HepG2 (cell line): ENCODE results near the gene KRTAP10-5. TPM values are rescaled to one million over a fixed set of nuclear protein-coding genes. Genes with fewer than 3 reads are reported as not detected.
A peak's percentile ranks its signal among the peaks of the same experiment; 100 is the strongest.

Experiments
- ATAC-seq: fragments of 200-7000 bp; cut with Tn5 transposase; 3 replicates; pipeline ENCODE4 v1.9.1; 2020; ENCODE audit warnings: mild to moderate bottlenecking, moderate library complexity
- BruUV-seq: library from RNA; stranded (reverse); fragments of 400-500 nt; replicated peaks from 2 replicates; lab custom pipeline; 2021; lab: Mats Ljungman, UMichigan
- CTCF ChIA-PET: fragments of 300-600 bp; formaldehyde crosslinking; extraction: SDS; loops from one replicate; lab custom pipeline; 2021; ENCODE audit warnings: low total read pairs, inconsistent platforms, low intra/inter-chr PET ratio; lab: Yijun Ruan, JAX
- POLR2A ChIA-PET: fragments of 350-600 bp; sonication (Branson Sonifier 250); formaldehyde crosslinking; loops from one replicate; lab custom pipeline; 2020; ENCODE audit warnings: antibody characterized with exemption, inconsistent platforms; lab: Yijun Ruan, JAX
- DNase-seq: peaks from one replicate; pipeline ENCODE4 v3.0.0-alpha.2; 2015; ENCODE audit warnings: low spot score
- FAIRE-seq: peaks from 3 replicates; lab custom pipeline; 2011; peaks lifted over from hg19 to GRCh38; lab: Jason Lieb, UNC
- H2AFZ ChIP-seq: one replicate; pipeline ENCODE4 v1.6.1; 2011; ENCODE audit warnings: low read length, inconsistent platforms
- H3K27ac ChIP-seq: fragments of 300-600 bp; 3 replicates; pipeline ENCODE4 v1.8.0; 2011; ENCODE audit warnings: mixed run types, mild to moderate bottlenecking, mixed read lengths, low read length, inconsistent platforms; ENCODE audit not compliant: insufficient read depth; ENCODE audit errors: extremely low read length
- H3K27me3 ChIP-seq, 2 experiments: fragments of 200-600 bp in 1 of 2; 2 replicates in 1 of 2; 3 replicates in 1 of 2; pipeline versions ENCODE4 v1.6.0 to v1.8.0; 2011; ENCODE audit warnings: low read length in 2 of 2, mild to moderate bottlenecking in 2 of 2, moderate library complexity in 2 of 2, inconsistent platforms in 1 of 2; ENCODE audit not compliant: insufficient read depth in 2 of 2, control insufficient read depth in 1 of 2
- H3K36me3 ChIP-seq, 2 experiments: fragments of 200-600 bp in 1 of 2; replicated peaks in 1 of 2; 2 replicates in 1 of 2; 3 replicates in 1 of 2; pipeline versions ENCODE4 v1.5.1 to v1.8.0; 2011; ENCODE audit warnings: low read length in 2 of 2, inconsistent platforms in 1 of 2; ENCODE audit not compliant: insufficient read depth in 2 of 2, control insufficient read depth in 1 of 2
- H3K4me1 ChIP-seq: 2 replicates; pipeline ENCODE4 v1.5.1; 2012; ENCODE audit warnings: low read length, inconsistent platforms; ENCODE audit not compliant: insufficient read depth
- H3K4me2 ChIP-seq: 2 replicates; pipeline ENCODE4 v1.6.0; 2011; ENCODE audit warnings: low read depth, low read length, inconsistent platforms
- H3K4me3 ChIP-seq, 3 experiments: fragments of 200-600 bp in 1 of 3; sonication (generic), shearing (Covaris generic) in 1 of 3; replicated peaks in 1 of 3; 2 replicates each; pipeline ENCODE4 v1.5.1; 2011 to 2016; ENCODE audit warnings: low read length in 3 of 3, inconsistent platforms in 2 of 3, low read depth in 2 of 3, mild to moderate bottlenecking in 2 of 3, control low read depth in 1 of 3, mixed read lengths in 1 of 3; ENCODE audit not compliant: insufficient read depth in 1 of 3
- H3K79me2 ChIP-seq: one replicate; pipeline ENCODE4 v1.6.1; 2011; ENCODE audit warnings: low read length, inconsistent platforms; ENCODE audit not compliant: insufficient read depth
- H3K9ac ChIP-seq: 2 replicates; pipeline ENCODE4 v1.6.0; 2011; ENCODE audit warnings: mild to moderate bottlenecking, low read depth, low read length, inconsistent platforms; ENCODE audit not compliant: insufficient read depth
- H3K9me3 ChIP-seq: 2 replicates; pipeline ENCODE4 v1.5.1; 2012; ENCODE audit warnings: mild to moderate bottlenecking, low read length
- H4K20me1 ChIP-seq: 2 replicates; pipeline ENCODE4 v1.6.0; 2011; ENCODE audit warnings: inconsistent platforms, mild to moderate bottlenecking, low read length, moderate library complexity; ENCODE audit not compliant: insufficient read depth
- FOSL2 ChIP-seq: sonication (generic); formaldehyde crosslinking; IDR thresholded peaks from 2 replicates; pipeline ENCODE4 v1.4.0; 2020; ENCODE audit warnings: missing genetic modification reagents
- HOXA3 ChIP-seq: sonication (generic); formaldehyde crosslinking; IDR thresholded peaks from 2 replicates; pipeline ENCODE4 v1.5.0; 2020; ENCODE audit warnings: missing genetic modification reagents
- RXRA ChIP-seq: sonication (generic); formaldehyde crosslinking; IDR thresholded peaks from 2 replicates; pipeline ENCODE4 v1.5.1; 2020; ENCODE audit warnings: missing genetic modification reagents
- TEAD3 ChIP-seq: optimal IDR thresholded peaks from 2 replicates; pipeline ENCODE3; 2016; ENCODE audit warnings: borderline replicate concordance
- ZFP62 ChIP-seq: sonication (generic); formaldehyde crosslinking; IDR thresholded peaks from 2 replicates; pipeline ENCODE4 v1.4.0; 2020; ENCODE audit warnings: missing genetic modification reagents
- ZNF253 ChIP-seq: sonication (generic); formaldehyde crosslinking; IDR thresholded peaks from 2 replicates; pipeline ENCODE4 v1.8.0; 2022; ENCODE audit warnings: mild to moderate bottlenecking, missing genetic modification reagents, borderline replicate concordance
- ZNF383 ChIP-seq: sonication (generic); formaldehyde crosslinking; IDR thresholded peaks from 2 replicates; pipeline ENCODE4 v1.4.0; 2020; ENCODE audit warnings: missing genetic modification reagents, mild to moderate bottlenecking, borderline replicate concordance
- WGBS: methylation state at CpG from one replicate; pipeline ENCODE4 v1.1.6; 2017; ENCODE audit warnings: low lambda C conversion rate; 5-methylcytosine and 5-hydroxymethylcytosine counted together
- in situ Hi-C: cut with HindIII; loops from 2 replicates; pipeline ENCODE4 v1.10.0; 2017; ENCODE audit warnings: low pct_unique_long_range_greater_than_20kb; ENCODE audit not compliant: extremely low pct_ligation_motif_present
- intact Hi-C: fragments of 100-400 bp; cut with micrococcal nuclease; formaldehyde crosslinking; loops from one replicate; pipeline ENCODE4 v1.10.0; 2022; ENCODE audit not compliant: unreplicated experiment
- polyA plus RNA-seq, 8 experiments: library from polyadenylated mRNA; depleted of rRNA in 3 of 8; stranded (reverse) in 7 of 8; unstranded in 1 of 8; fragments of >200 nt; fragmentation: Illumina TruSeq in 4 of 8; extraction: Trizol in 4 of 8; gene quantifications; 2 replicates each; pipeline versions ENCODE4 v1.2.1 to v1.2.3, GENCODE V29; 2011 to 2016; ENCODE audit warnings: low read depth in 4 of 8, missing spikeins in 1 of 8, mixed read lengths in 1 of 8; ENCODE audit not compliant: insufficient read depth in 1 of 8
- total RNA-seq, 5 experiments: library from RNA; depleted of rRNA; stranded (reverse); fragments of >200 nt; fragmentation: Illumina TruSeq; extraction: Trizol; gene quantifications; 2 replicates each; pipeline ENCODE4 v1.2.3, GENCODE V29; 2016; ENCODE audit warnings: low read depth in 1 of 5

The KRTAP10-5 gene
- total and polyA plus RNA-seq, 2 of the 13 experiments (the other 11 are each of a cell fraction or from before 2014, with no cell fraction given) = not detected

DNA sequence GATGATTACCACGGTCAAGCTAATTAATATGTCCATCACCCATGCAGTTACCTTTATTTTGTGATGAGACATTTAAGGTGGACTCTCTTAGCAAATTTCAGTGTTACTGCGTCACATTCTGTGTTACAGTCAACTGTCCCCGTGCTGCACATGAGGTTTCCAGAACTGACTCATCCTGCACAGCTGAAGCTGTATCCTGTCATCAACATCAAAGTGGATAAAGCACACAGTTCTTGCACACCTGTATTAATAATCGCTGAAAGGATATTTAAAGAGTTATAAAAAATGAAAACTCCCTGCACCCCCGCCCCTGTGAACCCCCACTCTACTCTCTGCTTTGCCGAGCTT is 3.4 kb upstream of the KRTAP10-5 start:
- TF ChIP-seq FOSL2 (CRISPR knock-in tag) (0 out of 2 replicates have a peak, but pooled peaks have one; percentile 6), HOXA3 (CRISPR knock-in tag) (no peak), TEAD3 (CRISPR knock-in tag) (no peak), RXRA (CRISPR knock-in tag) (no peak), ZNF383 (no peak)
- BruUV-seq = no TSS peak
- no peak for DNase-seq
- WGBS = 20% methylated on average over 6 of the region's 6 CpGs
- Histone ChIP-seq H3K4me2 (no peak overlapping the region), H3K4me1 (no peaks in the 10 kb centered on the region), H2AFZ (no peak overlapping the region), H3K36me3 (no peaks in the 10 kb centered on the region), H3K27ac (no peak overlapping the region), H3K27me3 (peaks cover 0 to 9% of the 10 kb centered on the region in 2 experiments; a peak in 1 of 5 replicates), H4K20me1 (no peaks in the 10 kb centered on the region), H3K9ac (no peak overlapping the region), H3K4me3 (no peak overlapping the region), H3K9me3 (peaks cover 8% of the 10 kb centered on the region; the same call in 1 of the 2 replicates), H3K79me2 (no peaks in the 10 kb centered on the region)
- POLR2A ChIA-PET = no interaction called here
- CTCF ChIA-PET = no interaction called here
- no peak for ATAC-seq
- no peak for FAIRE-seq
- intact Hi-C loops (no loop called here), in situ Hi-C loops (no loop called here)

DNA sequence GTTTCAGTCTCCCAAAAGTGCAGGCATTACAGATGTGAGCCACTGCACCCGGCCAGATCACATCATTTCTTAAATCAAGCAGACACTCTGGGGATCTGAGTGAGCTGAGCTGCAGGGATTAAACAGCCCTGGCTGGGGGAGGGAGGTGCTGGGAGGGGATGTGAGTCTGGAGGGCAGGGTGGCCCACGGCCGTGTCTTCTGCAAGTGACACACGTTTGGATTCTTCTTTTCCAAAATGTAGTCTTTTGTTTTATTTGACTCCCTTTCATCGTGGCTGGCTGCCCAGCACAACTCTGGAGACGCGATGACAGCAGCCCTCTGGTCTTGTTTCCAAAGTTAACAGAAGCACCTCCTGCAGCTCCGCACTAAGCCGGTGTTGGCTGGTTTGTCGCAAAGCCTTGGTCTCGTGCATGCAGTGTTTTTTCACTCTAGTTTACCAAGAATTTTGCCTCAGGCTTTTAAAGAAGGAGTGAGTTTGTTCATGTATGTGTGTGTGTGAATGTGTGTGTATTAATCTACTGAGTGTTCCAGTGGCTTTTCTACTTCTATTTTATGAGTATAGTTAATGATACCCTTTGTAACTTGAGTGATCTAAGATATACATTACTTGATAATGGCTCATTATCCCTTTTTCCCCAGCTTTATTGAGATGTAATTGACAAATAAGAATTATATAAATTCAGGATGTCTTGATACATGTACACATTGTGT is 2.8 kb upstream of the KRTAP10-5 start:
- ChIA-PET CTCF (no interaction called here), POLR2A (no interaction called here)
- no peak overlapping the region for H2AFZ ChIP-seq
- TF ChIP-seq ZFP62 = no peak
- no peak for TF ChIP-seq ZNF253 (CRISPR knock-in tag)
- no peak for FAIRE-seq
- no peaks in the 10 kb centered on the region for H3K4me1 ChIP-seq
- H3K27ac ChIP-seq = no peak overlapping the region
- in situ Hi-C loops (no loop called here), intact Hi-C loops (no loop called here)
- no peak overlapping the region for H3K4me2 ChIP-seq
- H3K9me3 ChIP-seq = peaks cover 8% of the 10 kb centered on the region; the same call in 1 of the 2 replicates
- no peaks in the 10 kb centered on the region for H4K20me1 ChIP-seq
- 15% methylated on average over 11 of the region's 11 CpGs for WGBS
- H3K4me3 ChIP-seq = no peak overlapping the region
- no peaks in the 10 kb centered on the region for H3K36me3 ChIP-seq
- H3K79me2 ChIP-seq = no peaks in the 10 kb centered on the region
- ATAC-seq = no peak
- BruUV-seq = no TSS peak
- no peak for DNase-seq
- no peak overlapping the region for H3K9ac ChIP-seq
- peaks cover 0 to 9% of the 10 kb centered on the region in 2 experiments; a peak in 1 of 5 replicates for H3K27me3 ChIP-seq
